GM18909 (cell line): ENCODE measurements around the gene SEMA4D.
"Not testable (repeated sequence)": the region's sequence is repeated elsewhere in the genome, so short reads cannot be mapped to it uniquely, and the experiment has no call there.

Source experiments
- ATAC-seq: cut with Tn5 transposase; IDR thresholded peaks from one replicate; pipeline ENCODE4 v1.9.1; 2021; ENCODE audit warnings: mild to moderate bottlenecking; ENCODE audit not compliant: unreplicated experiment, poor library complexity

The SEMA4D gene

GRCh38 chr9:89350988-89351557 is 146.8 kb downstream of the SEMA4D start:
- no peak for ATAC-seq

GRCh38 chr9:89349607-89350006 is 148.3 kb downstream of the SEMA4D start:
- ATAC-seq = no peak

GRCh38 chr9:89347651-89348050 is 150.3 kb downstream of the SEMA4D start:
- no peak for ATAC-seq

GRCh38 chr9:89346696-89347095 is 151.2 kb downstream of the SEMA4D start:
- no peak for ATAC-seq

- ATAC-seq = no peak
These were observed 152.4 kb downstream of the SEMA4D start for GRCh38 chr9:89345476-89345875.

- ATAC-seq = not testable (repeated sequence)
These were observed 154.1 kb downstream of the SEMA4D start for GRCh38 chr9:89343812-89344211.

- no peak for ATAC-seq
These were observed 155.0 kb downstream of the SEMA4D start for GRCh38 chr9:89342948-89343347.

- ATAC-seq = no peak
These were observed 155.7 kb downstream of the SEMA4D start for GRCh38 chr9:89342213-89342612.

GRCh38 chr9:89340332-89340731 is 157.6 kb downstream of the SEMA4D start:
- peak; percentile 69 for ATAC-seq

- no peak for ATAC-seq
These were observed 158.1 kb downstream of the SEMA4D start for GRCh38 chr9:89339807-89340206.

GRCh38 chr9:89330513-89330912 is 167.4 kb downstream of the SEMA4D start:
- ATAC-seq = no peak

- no peak for ATAC-seq
These were observed 168.0 kb downstream of the SEMA4D start for GRCh38 chr9:89329917-89330316.

GRCh38 chr9:89328064-89328463 is 169.8 kb downstream of the SEMA4D start:
- ATAC-seq = no peak

GRCh38 chr9:89325733-89326132 is 172.2 kb downstream of the SEMA4D start:
- no peak for ATAC-seq

GRCh38 chr9:89323390-89323789 is 174.5 kb downstream of the SEMA4D start:
- no peak for ATAC-seq

GRCh38 chr9:89319015-89319905 is 178.7 kb downstream of the SEMA4D start:
- no peak for ATAC-seq

GRCh38 chr9:89318123-89319014 is 179.5 kb downstream of the SEMA4D start, which contains the start of gene SECISBP2:
Gene SECISBP2 (plus strand): TSS chr9:89318500. CDS start chr9:89318577, 77 bp downstream.
- peak; percentile 91 for ATAC-seq

GRCh38 chr9:89317282-89317681 is 180.6 kb downstream of the SEMA4D start:
- no peak for ATAC-seq

GRCh38 chr9:89315482-89315881 is 182.4 kb downstream of the SEMA4D start:
- ATAC-seq = no peak

GRCh38 chr9:89314955-89315354 is 183.0 kb downstream of the SEMA4D start:
- no peak for ATAC-seq

- ATAC-seq = no peak
These were observed 184.1 kb downstream of the SEMA4D start for GRCh38 chr9:89313842-89314241.
